ENCODE results near the gene LMLN. TPM values are rescaled to one million over a fixed set of nuclear protein-coding genes. Genes with fewer than 3 reads are reported as not detected.
"Not testable (repeated sequence)": the region's sequence is repeated elsewhere in the genome, so short reads cannot be mapped to it uniquely, and the experiment has no call there.

Gene LMLN
- polyA plus RNA-seq, 1 donor = 13.8 TPM

- no peak for DNase-seq
Measured at GRCh38 chr3:197956626-197956988, 3.4 kb upstream of the LMLN start.

GRCh38 chr3:197957790-197958133, 2.3 kb upstream of the LMLN start:
- no peak for DNase-seq

GRCh38 chr3:197958346-197958745, 1.7 kb upstream of the LMLN start:
- no peak for DNase-seq

- not testable (repeated sequence) for DNase-seq
Measured at GRCh38 chr3:197958848-197959247, 1.2 kb upstream of the LMLN start.

GRCh38 chr3:197959500-197959890, 522 bp upstream of the LMLN start:
- DNase-seq = no peak

- peak; percentile 30 for DNase-seq
Measured at GRCh38 chr3:197960694-197961581, 921 bp downstream of the LMLN start.

- no peak for DNase-seq
Measured at GRCh38 chr3:197961582-197961945, 1.5 kb downstream of the LMLN start.

- DNase-seq = no peak
Measured at GRCh38 chr3:197963019-197963637, 3.1 kb downstream of the LMLN start.

GRCh38 chr3:197967337-197967989, 7.4 kb downstream of the LMLN start:
- not testable (repeated sequence) for DNase-seq

- no peak for DNase-seq
Measured at GRCh38 chr3:197970588-197970987, 10.6 kb downstream of the LMLN start.

GRCh38 chr3:197974016-197974415, 14.0 kb downstream of the LMLN start:
- DNase-seq = no peak

GRCh38 chr3:197975311-197975710, 15.3 kb downstream of the LMLN start:
- no peak for DNase-seq

- DNase-seq = no peak
Measured at GRCh38 chr3:197983076-197983475, 23.1 kb downstream of the LMLN start.

GRCh38 chr3:197989651-197990050, 29.6 kb downstream of the LMLN start:
- DNase-seq = no peak

- no peak for DNase-seq
Measured at GRCh38 chr3:197994736-197995135, 34.7 kb downstream of the LMLN start.

GRCh38 chr3:197996855-197997254, 36.8 kb downstream of the LMLN start:
- no peak for DNase-seq

GRCh38 chr3:197997936-197998335, 37.9 kb downstream of the LMLN start:
- DNase-seq = no peak

- no peak for DNase-seq
Measured at GRCh38 chr3:198017090-198017489, 57.1 kb downstream of the LMLN start.

- no peak for DNase-seq
Measured at GRCh38 chr3:198018416-198018815, 58.4 kb downstream of the LMLN start.

- DNase-seq = no peak
Measured at GRCh38 chr3:198019115-198019514, 59.1 kb downstream of the LMLN start.

GRCh38 chr3:198021320-198021719, 61.3 kb downstream of the LMLN start:
- no peak for DNase-seq

GRCh38 chr3:198022604-198023003, 62.6 kb downstream of the LMLN start:
- no peak for DNase-seq

GRCh38 chr3:198025644-198026043, 65.6 kb downstream of the LMLN start:
- DNase-seq = no peak

All from left kidney (tissue), 2 donors.